Measurements from ENCODE around the gene ARID4A.
A peak's percentile ranks its signal among the peaks of the same experiment; 100 is the strongest.
"Not testable (repeated sequence)": the region's sequence is repeated elsewhere in the genome, so short reads cannot be mapped to it uniquely, and the experiment has no call there.

ARID4A gene, protein sequence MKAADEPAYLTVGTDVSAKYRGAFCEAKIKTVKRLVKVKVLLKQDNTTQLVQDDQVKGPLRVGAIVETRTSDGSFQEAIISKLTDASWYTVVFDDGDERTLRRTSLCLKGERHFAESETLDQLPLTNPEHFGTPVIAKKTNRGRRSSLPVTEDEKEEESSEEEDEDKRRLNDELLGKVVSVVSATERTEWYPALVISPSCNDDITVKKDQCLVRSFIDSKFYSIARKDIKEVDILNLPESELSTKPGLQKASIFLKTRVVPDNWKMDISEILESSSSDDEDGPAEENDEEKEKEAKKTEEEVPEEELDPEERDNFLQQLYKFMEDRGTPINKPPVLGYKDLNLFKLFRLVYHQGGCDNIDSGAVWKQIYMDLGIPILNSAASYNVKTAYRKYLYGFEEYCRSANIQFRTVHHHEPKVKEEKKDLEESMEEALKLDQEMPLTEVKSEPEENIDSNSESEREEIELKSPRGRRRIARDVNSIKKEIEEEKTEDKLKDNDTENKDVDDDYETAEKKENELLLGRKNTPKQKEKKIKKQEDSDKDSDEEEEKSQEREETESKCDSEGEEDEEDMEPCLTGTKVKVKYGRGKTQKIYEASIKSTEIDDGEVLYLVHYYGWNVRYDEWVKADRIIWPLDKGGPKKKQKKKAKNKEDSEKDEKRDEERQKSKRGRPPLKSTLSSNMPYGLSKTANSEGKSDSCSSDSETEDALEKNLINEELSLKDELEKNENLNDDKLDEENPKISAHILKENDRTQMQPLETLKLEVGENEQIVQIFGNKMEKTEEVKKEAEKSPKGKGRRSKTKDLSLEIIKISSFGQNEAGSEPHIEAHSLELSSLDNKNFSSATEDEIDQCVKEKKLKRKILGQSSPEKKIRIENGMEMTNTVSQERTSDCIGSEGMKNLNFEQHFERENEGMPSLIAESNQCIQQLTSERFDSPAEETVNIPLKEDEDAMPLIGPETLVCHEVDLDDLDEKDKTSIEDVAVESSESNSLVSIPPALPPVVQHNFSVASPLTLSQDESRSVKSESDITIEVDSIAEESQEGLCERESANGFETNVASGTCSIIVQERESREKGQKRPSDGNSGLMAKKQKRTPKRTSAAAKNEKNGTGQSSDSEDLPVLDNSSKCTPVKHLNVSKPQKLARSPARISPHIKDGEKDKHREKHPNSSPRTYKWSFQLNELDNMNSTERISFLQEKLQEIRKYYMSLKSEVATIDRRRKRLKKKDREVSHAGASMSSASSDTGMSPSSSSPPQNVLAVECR

DNA sequence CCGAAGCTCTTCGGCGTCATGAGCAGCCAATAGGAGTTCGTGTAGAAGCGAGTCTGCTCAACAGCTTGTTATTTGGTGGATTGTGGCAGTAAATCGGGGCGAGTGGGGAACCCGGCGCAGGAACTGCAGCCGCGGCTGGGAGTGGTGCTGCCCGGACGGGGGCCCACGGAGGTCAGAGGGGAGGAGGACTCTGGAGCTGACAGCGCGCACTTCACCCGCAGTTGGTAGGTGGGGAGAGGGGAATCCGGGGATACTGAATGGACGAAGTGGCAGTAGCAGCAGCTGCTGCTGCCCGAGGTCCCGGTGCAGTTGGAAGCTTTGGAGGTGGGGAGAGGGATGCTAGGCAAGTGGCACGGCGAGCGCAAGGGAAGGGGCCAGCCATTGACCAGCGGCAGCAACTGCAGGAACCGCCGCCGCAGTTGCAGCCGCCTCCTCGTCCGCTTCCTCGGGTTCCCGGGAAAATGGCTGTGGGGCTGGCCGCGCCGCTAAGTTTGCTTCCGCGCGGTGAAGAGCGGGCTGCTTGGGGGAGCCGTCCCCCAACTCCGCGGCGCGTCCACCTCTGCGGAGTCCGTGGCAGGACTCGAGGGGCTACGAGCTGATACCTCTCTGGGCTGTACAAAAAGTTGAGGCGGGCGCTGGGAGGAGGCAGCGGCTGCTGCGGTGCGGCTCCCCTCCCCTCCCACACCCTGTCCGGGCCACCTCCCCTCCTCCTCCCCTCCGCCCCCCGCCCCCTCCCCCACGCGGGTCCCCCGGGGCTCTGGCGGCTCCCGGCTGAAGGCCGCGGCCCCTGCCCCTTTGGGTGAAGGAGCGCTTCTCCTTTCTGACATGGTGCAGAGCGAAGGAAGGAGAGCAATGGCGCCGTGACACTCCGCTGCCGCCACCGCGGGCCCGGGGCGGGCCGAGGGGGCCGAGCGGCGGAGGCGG lies at the start of gene ARID4A:
TSS of gene ARID4A (plus strand) at position 79 of the 924 bp plus-strand sequence. CDS start 1,300 bp downstream, outside the sequence.
- DNase-seq: peak; percentile 54

DNA sequence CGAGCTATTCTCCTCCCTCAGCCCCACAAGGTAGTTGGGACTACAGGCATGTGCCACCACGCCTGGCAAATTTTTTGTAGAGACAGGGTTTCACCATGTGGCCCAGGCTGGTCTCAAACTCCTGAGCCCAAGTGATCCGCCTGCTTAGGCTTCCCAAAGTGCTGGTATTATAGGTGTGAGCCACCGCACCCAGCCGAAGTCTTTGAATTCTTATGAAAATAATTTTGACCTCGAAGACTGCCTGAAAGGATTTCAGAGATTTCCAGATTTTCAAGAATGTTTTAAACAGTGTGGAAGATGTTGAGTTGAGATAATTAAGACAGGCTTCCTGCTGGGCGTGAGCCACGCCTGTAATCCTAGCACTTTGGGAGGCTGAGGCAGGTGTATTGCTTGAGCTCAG lies 48.7 kb upstream of the ARID4A start:
- no peak for DNase-seq

DNA sequence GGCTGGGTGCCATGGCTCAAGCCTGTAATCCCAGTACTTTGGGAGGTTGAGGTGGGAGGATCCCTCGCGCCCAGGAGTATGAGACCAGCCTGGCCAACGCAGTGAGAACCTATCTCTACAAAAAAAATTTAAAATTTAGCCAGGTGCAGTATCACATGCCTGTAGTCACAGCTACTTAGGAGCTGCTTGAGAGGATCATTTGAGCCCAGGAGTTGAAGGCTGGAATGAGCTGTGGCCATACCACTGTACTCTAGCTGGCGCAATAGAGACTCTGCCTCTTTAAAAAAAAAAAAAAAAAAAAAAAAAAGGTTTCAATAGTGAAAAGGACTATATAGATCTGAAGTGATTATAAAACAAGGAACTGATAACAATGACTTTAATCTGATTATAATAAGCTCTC lies 40.2 kb upstream of the ARID4A start:
- no peak for DNase-seq

DNA sequence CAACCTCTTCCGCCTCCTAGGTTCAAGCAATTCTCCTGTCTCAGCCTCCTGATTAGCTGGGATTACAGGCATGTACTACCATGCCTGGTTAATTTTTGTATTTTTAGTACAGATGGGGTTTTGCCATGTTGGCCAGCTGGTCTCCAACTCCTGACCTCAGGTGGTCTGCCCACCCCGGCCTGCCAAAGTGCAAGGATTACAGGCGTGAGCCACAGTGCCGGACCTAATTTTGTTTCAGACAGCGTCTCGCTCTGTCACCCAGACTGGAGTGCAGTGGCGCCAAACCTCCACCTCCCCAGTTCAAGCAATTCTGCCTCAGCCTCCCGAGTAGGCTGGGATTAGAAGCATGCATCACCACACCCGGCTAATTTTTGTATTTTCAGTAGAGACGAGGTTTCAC lies 36.4 kb upstream of the ARID4A start:
- not testable (repeated sequence) for DNase-seq

DNA sequence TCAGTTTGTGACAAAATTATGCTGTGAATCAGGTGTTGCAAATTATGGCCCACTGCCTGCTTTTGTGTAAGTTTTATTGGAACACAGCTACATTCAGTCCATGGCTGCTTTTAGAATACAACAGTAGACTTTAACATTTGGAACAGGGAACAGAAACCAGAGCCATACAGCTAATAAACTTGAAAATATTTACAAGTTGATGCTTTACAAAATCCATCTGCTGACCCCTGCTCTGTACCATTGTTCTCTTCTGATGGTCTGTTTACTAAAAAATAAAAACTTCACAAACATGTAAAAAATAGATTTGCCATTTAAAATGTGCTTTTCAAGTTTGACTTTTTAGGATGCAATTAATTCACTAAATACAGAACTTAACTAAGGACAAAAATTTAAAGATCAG lies 33.0 kb upstream of the ARID4A start:
- DNase-seq: no peak

DNA sequence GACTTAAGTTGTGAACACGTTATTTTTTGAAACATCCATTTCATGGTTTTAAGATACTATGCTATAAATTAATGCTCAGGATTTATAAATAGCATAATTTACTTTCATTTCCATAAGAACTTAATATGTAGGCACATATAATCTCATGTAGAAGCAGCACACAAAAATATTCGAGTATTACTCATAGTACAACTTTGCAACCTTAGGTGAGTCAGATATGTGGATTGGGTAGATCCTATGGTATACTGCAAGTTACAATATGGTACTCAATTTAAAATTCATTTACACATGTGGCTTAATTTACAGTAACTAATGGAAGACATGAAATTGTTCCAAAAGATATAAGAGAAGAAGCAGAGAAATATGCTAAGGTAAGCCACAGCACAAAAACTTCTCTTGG lies 27.7 kb upstream of the ARID4A start:
- DNase-seq: no peak

DNA sequence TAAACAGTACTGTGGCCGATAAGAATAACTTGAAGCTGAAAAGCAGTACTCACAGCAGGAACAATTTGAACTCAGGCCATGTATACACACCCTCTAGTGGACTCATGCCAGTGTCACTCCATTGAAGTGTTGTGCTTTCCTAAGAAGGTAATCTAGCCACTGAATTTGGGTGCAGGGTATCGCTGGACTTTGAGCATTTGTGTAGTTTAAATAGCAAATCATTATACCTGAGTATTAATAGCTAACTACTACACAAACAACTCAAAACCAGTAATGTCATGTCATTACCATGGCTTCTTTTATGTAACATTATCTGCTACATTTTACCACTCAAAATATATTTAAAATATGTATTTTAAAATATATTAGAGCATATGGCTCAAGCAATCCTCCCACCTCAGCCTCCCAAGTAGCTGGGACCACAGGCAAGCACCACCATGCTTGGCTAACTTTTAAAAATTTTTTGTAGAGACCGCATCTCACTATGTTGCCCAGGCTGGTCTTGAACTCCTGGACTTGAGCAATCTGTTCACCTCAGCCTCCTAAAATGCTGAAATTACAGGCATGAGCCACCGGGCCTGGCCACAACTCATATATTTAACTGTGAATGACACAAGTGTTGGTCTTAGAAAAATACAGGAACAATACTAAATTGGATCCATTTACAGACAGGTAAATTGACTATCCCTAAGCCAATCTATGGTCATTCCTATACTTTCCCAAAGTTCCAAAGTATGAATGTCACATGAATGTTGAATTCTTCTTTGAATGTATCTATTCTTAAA lies 25.6 kb upstream of the ARID4A start:
- DNase-seq: no peak

DNA sequence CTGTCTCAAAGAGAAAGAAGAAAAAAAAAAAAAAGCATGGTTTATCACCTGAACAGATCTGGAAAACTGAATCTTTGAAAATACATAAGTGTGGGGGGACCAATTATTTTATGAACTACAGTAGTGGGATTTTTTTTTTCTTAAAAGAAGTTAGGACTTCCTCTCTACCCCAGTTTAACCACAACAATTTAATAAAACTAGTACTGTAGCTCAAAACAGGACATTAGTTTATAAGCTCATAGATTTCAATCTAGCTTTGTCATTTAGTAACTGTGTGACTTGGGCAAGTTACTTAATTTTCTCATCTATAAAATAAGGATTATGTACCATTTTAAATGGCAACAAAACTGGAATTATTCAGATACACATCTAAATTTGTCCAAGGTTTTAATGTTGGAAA lies 23.5 kb upstream of the ARID4A start:
- DNase-seq: no peak

DNA sequence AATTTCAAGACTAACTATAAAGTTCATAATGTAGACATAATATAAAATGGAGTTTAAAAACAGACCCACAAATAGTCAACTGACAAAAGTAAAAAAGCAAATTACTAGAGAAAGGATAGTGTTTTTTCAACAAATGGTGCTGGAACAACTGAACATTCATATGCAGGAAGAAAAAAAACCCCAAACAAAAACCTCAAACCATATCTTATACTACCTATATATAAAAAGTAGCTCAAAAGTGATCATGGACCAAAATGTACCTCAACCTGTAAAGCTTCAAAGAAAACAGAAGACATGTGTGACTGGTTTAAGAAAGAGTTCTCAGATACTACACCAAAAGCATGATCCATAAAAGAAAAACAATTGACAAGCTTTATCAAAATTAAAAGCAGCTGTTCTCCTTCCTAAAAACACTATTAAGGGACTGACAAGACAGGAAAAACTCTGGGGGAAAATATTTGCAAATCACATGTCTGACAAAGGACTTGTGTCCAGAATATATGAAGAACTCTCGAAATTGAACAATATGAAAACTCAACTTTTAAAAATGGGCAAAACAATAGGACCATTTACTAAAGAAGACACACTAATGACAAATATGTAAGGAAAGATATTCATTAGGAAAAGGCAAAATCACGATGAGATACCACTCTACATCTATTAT lies 22.7 kb upstream of the ARID4A start:
- no peak for DNase-seq

DNA sequence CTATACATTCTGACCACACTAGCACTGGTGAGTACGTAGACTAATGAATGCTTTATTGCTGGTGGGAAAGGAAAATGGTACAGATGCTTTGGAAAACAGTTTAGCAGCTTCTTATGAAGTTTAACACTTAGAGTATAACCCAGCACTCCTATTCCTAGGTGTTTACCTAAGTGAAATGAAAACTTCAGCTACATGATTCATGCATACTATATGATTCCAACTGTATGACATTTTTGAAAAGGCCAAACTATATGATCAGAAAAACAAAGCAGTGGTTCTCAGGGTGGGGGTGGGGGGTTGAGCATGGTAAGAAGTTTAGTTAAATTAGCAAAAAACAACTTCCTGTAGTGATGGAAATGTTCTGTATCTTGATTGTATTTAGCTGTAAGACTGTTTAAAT lies 22.1 kb upstream of the ARID4A start:
- DNase-seq: no peak

DNA sequence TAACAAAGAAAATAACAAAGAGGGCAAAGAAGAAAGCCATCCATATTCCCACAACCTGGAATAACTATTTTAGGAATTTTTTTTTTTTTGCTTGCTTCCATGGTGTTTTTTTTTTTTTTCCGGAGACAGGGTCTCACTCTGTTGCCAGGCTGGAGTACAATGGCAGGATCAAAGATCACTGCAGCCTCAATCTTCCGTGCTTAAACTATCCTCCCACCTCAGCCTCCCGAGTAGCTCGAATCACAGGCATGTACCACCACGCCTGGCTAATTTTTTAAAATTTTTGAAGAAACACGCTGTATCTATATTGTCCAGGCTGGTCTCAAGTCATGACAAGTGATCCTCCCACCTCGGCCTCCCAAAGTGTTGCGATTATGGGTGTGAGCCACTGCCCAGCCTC lies 20.2 kb upstream of the ARID4A start:
- DNase-seq: no peak

DNA sequence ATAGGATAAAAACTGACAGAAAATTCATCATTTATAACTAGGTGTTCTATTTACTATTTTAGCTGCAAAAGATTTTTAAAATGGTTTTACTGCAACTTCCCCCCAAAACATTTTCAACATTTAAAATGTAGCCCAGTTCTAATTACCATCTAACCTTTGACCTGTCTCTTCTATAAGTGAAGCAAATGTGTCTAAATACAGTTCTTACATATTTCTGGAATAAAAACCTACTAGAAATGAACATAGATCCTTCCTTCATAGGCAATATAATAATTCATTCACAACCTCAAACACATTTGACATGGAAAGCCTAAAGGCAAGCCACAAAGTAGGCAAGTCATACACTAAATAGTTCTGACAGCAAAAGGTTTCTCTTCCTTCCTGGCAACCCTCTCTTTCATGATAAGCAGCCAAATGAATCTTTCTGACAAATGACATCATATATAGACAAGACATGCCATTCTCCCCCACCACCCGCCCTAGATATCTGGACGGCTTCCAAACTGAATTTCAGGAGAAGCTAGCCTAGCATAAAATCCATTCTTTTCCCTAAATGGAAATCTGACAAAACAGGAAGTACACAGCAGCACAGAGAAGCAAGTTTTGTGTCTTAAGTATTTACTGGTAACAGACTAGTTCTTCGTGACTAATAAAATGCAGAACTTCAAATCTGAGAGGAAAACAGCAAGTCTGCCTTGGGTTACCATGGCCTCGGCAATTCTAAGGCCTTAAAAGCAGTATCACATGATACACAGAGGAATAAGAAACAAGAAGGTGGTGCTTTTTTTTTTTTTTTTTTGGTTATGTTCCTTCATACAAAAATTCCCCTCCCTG lies 17.2 kb upstream of the ARID4A start:
- peak; percentile 17 for DNase-seq

DNA sequence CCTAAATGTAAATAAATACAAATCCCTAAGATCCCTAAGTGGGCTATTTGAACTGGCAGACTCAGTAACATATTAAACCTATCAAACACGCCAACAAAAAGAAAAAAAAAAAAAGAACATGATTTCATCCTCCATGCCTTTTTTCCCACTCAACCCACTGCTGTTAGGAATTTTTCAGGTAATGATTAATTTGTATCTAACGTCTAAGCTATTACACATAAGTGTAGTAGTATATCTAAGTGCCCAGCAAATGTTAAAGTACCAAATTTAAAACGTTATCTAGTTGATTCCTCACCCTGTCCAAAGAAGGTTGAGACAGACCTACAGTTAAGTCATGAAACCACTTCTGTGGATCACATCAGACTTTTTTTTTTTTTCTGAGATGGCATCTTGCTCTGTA lies 16.4 kb upstream of the ARID4A start:
- DNase-seq: no peak

DNA sequence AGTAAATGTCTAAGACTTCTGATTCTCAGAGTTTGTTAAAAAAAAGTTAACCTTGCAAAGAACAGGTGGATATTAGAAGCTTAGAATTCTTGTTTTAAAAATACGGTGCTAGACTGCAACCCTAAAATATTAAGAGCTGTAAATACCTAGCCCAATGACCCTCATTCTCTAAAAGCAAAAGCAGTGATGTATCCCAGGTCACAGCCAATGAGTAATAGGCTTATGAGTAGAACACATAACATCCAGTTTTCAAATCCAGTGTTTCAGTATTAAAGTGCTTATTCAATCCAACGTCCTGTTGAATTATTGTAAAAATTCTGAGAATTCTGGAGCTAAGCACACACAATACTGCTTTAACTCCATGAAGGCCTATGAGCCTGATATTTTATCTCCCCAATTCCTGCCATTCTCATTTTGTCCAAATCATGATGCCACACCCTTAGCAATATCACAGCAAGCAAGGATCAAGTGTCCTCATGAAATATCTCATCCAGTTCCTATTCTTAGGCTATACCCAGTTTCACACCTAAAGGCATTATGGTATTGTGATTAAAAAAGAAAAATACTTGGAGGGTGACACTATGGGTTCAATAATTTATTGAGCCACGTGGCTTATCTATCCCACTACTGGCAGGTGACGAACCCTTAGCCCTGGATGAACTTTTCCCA lies 15.3 kb upstream of the ARID4A start:
- DNase-seq: no peak

DNA sequence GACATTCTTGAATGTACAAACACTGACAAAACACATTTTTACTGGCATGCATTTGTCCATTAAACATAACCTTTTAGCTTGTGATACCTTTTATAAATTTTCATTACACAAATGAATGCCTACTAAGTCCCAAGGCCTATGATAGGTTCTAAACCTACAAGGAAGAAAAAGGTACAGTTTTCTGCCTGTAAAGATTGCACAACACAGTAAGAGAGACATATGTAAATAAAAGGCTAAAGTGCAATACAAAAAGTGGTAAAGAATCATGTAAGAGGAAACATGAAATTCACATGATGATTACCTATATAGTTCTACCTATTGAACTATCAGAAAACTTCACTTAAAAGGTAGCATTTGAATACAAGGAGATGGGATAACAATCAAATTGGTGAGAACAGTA lies 14.6 kb upstream of the ARID4A start:
- DNase-seq: no peak

DNA sequence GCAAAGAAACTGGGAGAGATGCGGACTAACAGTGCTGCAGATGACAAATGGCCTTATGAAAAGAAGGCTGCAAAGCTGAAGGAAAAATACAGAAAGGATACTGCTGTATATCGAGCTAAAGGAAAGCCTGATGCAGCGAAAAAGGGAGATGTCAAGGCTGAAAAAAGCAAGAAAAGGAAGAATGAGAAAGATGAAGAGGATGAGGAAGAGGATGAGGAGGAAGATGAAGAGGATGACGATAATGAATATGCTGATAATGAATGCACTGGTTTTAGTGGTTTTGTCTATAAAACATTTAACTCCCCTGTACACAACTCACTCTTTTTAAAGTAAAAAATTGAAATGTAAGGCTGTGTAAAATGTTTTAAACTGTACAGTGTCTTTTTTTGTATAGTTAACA lies 13.2 kb upstream of the ARID4A start:
- DNase-seq: no peak

DNA sequence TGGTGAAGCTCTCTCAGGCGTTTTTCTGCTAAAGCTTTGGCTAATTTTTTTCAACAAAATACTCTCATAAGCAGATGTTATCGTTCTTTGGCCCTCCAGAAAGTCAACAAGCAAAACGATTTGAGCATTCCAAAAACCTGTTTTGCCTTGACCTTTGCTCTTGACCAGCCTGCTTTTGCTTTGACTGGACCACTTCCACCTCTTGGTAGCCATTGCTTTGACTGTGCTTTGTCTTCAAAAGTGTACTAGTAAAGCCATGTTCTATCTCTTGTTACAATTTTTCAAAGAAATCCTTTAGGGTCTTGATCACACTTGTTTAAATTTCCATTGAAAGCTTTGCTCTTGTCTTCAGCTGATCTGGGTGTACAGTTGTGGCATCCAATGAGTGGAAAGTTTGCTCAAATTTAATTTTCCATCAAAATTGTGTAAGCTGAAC lies 10.7 kb upstream of the ARID4A start:
- DNase-seq: no peak

DNA sequence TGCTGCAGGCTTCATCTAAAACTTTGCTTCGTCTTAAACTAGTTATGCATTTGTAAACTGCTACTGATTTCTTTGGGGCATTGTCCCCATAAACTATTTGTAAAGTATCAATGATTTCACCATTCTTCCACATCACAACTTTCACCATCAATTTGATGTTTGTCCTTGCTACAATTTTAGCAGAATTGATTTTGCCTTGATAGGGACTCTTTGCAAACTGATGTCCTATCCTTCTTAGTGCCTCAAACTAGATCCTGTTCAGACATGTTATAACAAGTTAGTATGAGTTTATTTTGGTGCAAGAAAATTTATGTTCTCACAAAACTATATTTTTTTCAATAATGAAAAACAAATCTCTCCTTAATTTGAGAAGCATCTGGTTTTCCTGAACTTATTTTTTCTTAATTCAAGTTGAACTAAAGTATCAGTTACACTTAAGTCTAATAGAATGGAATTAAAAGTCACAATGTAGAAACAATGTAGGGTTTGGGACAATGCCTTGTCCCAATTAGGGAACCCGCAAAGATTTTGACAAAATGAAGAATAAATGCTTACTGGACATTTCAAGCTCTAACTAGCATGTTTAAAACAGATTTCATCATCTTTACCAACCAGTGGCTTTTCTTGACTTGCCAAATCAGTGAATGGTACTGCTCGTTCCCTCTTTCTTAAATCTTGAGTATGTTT lies 10.1 kb upstream of the ARID4A start:
- DNase-seq: no peak

DNA sequence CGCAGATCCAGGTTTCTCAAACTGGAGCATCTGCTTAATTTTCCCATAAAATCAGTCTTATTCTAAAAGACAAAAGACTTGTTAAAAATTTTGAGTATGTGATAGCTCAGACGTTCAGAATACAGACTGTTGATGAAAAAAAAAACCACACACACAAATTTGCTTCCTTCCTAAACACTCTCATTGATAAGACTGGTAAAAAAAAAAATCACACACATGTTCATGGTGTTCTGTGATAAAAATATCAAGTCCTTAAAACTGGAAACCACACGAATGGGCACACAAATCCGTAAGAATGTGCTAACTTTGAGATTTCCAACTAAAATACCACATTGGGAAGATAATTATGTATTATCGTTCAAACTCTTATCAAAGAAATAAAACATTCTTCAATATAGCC lies 6.7 kb upstream of the ARID4A start:
- DNase-seq: no peak
